HEK293 (cell line): ENCODE measurements around the gene KBTBD3.

Experiments used
- CTCF ChIA-PET: fragments of 350-600 bp; formaldehyde crosslinking; extraction: SDS; loops from one replicate; lab custom pipeline; 2021; ENCODE audit warnings: antibody characterized with exemption; lab: Yijun Ruan, JAX
- POLR2A ChIA-PET: fragments of 300-600 bp; formaldehyde crosslinking; extraction: SDS; loops from one replicate; lab custom pipeline; 2020; ENCODE audit warnings: antibody characterized with exemption, inconsistent platforms; lab: Yijun Ruan, JAX
- H3K27ac ChIP-seq: fragments of 200-500 bp; sonication (Bioruptor generic); 2 replicates; pipeline ENCODE4 v1.5.1; 2014; ENCODE audit warnings: low read depth, low read length, control low read depth, inconsistent platforms; ENCODE audit errors: extremely low read depth
- H3K36me3 ChIP-seq, 2 experiments: fragments of 200-500 bp in 1 of 2; sonication (Bioruptor generic) in 1 of 2; 1 replicate in 1 of 2; 2 replicates in 1 of 2; pipeline ENCODE4 v1.5.1; 2014 to 2017; ENCODE audit warnings: inconsistent platforms in 2 of 2, low read length in 2 of 2; ENCODE audit not compliant: control insufficient read depth in 2 of 2, insufficient read depth in 1 of 2
- H3K4me1 ChIP-seq: fragments of 200-500 bp; sonication (Bioruptor generic); 2 replicates; pipeline ENCODE4 v1.5.1; 2014; ENCODE audit warnings: mild to moderate bottlenecking, low read length, inconsistent platforms; ENCODE audit not compliant: control insufficient read depth, insufficient read depth
- H3K4me3 ChIP-seq: 2 replicates; pipeline ENCODE4 v1.5.1; 2011; ENCODE audit warnings: low read depth, mild to moderate bottlenecking, control low read depth, low read length, moderate library complexity
- H3K9me3 ChIP-seq: fragments of 200-500 bp; sonication (Bioruptor generic); 2 replicates; pipeline ENCODE4 v1.5.1; 2014; ENCODE audit warnings: low read depth, low read length, inconsistent platforms; ENCODE audit not compliant: control insufficient read depth, insufficient read depth
- KLF16 ChIP-seq: fragments of 450-650 bp; formaldehyde crosslinking; IDR thresholded peaks from 2 replicates; pipeline ENCODE4 v1.5.1; 2017; ENCODE audit warnings: missing biosample characterization, missing genetic modification characterization
- REPIN1 ChIP-seq: fragments of 450-650 bp; formaldehyde crosslinking; IDR thresholded peaks from 2 replicates; pipeline ENCODE4 v1.5.1; 2017; ENCODE audit warnings: missing biosample characterization, missing genetic modification characterization, low read depth
- WT1 ChIP-seq: fragments of 450-650 bp; formaldehyde crosslinking; IDR thresholded peaks from 2 replicates; pipeline ENCODE4 v1.5.1; 2016; ENCODE audit warnings: missing biosample characterization, missing genetic modification characterization
- ZBTB21 ChIP-seq: fragments of 450-650 bp; formaldehyde crosslinking; IDR thresholded peaks from 2 replicates; pipeline ENCODE4 v1.5.1; 2017; ENCODE audit warnings: missing biosample characterization, missing genetic modification characterization
- ZFP3 ChIP-seq: fragments of 450-650 bp; formaldehyde crosslinking; IDR thresholded peaks from 2 replicates; pipeline ENCODE4 v1.5.1; 2016; ENCODE audit warnings: low read depth, missing biosample characterization, missing genetic modification characterization
- ZFP41 ChIP-seq: fragments of 450-650 bp; formaldehyde crosslinking; IDR thresholded peaks from 2 replicates; pipeline ENCODE4 v1.5.1; 2016; ENCODE audit warnings: missing biosample characterization, missing genetic modification characterization, borderline replicate concordance
- ZFP69B ChIP-seq: fragments of 450-650 bp; formaldehyde crosslinking; IDR thresholded peaks from 2 replicates; pipeline ENCODE4 v1.5.1; 2016; ENCODE audit warnings: missing biosample characterization, missing genetic modification characterization
- ZNF112 ChIP-seq: fragments of 450-650 bp; formaldehyde crosslinking; IDR thresholded peaks from 2 replicates; pipeline ENCODE4 v1.5.0; 2017; ENCODE audit warnings: missing biosample characterization, missing genetic modification characterization
- ZNF133 ChIP-seq: fragments of 450-650 bp; formaldehyde crosslinking; IDR thresholded peaks from 2 replicates; pipeline ENCODE4 v1.5.1; 2016; ENCODE audit warnings: missing biosample characterization, missing genetic modification characterization
- ZNF169 ChIP-seq: fragments of 450-650 bp; formaldehyde crosslinking; IDR thresholded peaks from 2 replicates; pipeline ENCODE4 v1.5.1; 2016; ENCODE audit warnings: missing biosample characterization, missing genetic modification characterization
- ZNF175 ChIP-seq: fragments of 450-650 bp; formaldehyde crosslinking; IDR thresholded peaks from 2 replicates; pipeline ENCODE4 v1.5.1; 2016; ENCODE audit warnings: missing biosample characterization, missing genetic modification characterization
- ZNF529 ChIP-seq: fragments of 450-650 bp; formaldehyde crosslinking; IDR thresholded peaks from 2 replicates; pipeline ENCODE4 v1.5.1; 2017; ENCODE audit warnings: missing genetic modification characterization, missing biosample characterization; ENCODE audit not compliant: insufficient replicate concordance
- ZNF548 ChIP-seq: fragments of 450-650 bp; formaldehyde crosslinking; IDR thresholded peaks from 2 replicates; pipeline ENCODE4 v1.5.1; 2016; ENCODE audit warnings: missing biosample characterization, missing genetic modification characterization
- ZNF555 ChIP-seq: fragments of 450-650 bp; formaldehyde crosslinking; conservative IDR thresholded peaks from 2 replicates; pipeline ENCODE4 v1.5.1; 2017; ENCODE audit warnings: missing biosample characterization, mild to moderate bottlenecking, missing genetic modification characterization, inconsistent platforms
- ZNF561 ChIP-seq: fragments of 450-650 bp; IDR thresholded peaks from 2 replicates; pipeline ENCODE4 v1.5.1; 2018; ENCODE audit warnings: missing biosample characterization, missing genetic modification characterization, borderline replicate concordance
- ZNF585B ChIP-seq: fragments of 450-650 bp; formaldehyde crosslinking; IDR thresholded peaks from 2 replicates; pipeline ENCODE4 v1.5.1; 2016; ENCODE audit warnings: missing biosample characterization, missing genetic modification characterization
- ZNF596 ChIP-seq: fragments of 450-650 bp; IDR thresholded peaks from 2 replicates; pipeline ENCODE4 v1.5.0; 2018; ENCODE audit warnings: missing biosample characterization, mild to moderate bottlenecking, missing genetic modification characterization, moderate library complexity
- ZNF600 ChIP-seq: fragments of 450-650 bp; formaldehyde crosslinking; IDR thresholded peaks from 2 replicates; pipeline ENCODE4 v1.5.1; 2016; ENCODE audit warnings: missing biosample characterization, missing genetic modification characterization
- ZNF624 ChIP-seq: fragments of 450-650 bp; formaldehyde crosslinking; IDR thresholded peaks from 2 replicates; pipeline ENCODE4 v1.5.1; 2017; ENCODE audit warnings: missing biosample characterization, missing genetic modification characterization
- ZNF629 ChIP-seq: fragments of 450-650 bp; formaldehyde crosslinking; IDR thresholded peaks from 2 replicates; pipeline ENCODE4 v1.5.1; 2017; ENCODE audit warnings: missing biosample characterization, missing genetic modification characterization
- ZNF707 ChIP-seq: fragments of 450-650 bp; formaldehyde crosslinking; IDR thresholded peaks from 2 replicates; pipeline ENCODE4 v1.5.1; 2016; ENCODE audit warnings: missing biosample characterization, missing genetic modification characterization
- ZNF791 ChIP-seq: fragments of 450-650 bp; formaldehyde crosslinking; IDR thresholded peaks from 2 replicates; pipeline ENCODE4 v1.5.1; 2016; ENCODE audit warnings: missing biosample characterization, missing genetic modification characterization
- ZNF837 ChIP-seq: fragments of 450-650 bp; formaldehyde crosslinking; IDR thresholded peaks from 2 replicates; pipeline ENCODE4 v1.5.1; 2016; ENCODE audit warnings: missing biosample characterization, missing genetic modification characterization
- TF ChIP-seq, protein P1 (sequence below): fragments of 450-650 bp; formaldehyde crosslinking; IDR thresholded peaks from 2 replicates; pipeline ENCODE4 v1.5.1; 2016; ENCODE audit warnings: missing biosample characterization, missing genetic modification characterization
- TF ChIP-seq, protein P2 (sequence below): fragments of 450-650 bp; formaldehyde crosslinking; IDR thresholded peaks from 2 replicates; pipeline ENCODE4 v1.5.1; 2017; ENCODE audit warnings: missing biosample characterization, missing genetic modification characterization
- TF ChIP-seq, protein P3 (sequence below): fragments of 450-650 bp; formaldehyde crosslinking; IDR thresholded peaks from 2 replicates; pipeline ENCODE4 v1.5.1; 2016; ENCODE audit warnings: missing biosample characterization, missing genetic modification characterization
- TF ChIP-seq, protein P4 (sequence below): fragments of 450-650 bp; formaldehyde crosslinking; IDR thresholded peaks from 2 replicates; pipeline ENCODE4 v1.5.1; 2016; ENCODE audit warnings: missing biosample characterization, missing genetic modification characterization

The KBTBD3 gene

DNA sequence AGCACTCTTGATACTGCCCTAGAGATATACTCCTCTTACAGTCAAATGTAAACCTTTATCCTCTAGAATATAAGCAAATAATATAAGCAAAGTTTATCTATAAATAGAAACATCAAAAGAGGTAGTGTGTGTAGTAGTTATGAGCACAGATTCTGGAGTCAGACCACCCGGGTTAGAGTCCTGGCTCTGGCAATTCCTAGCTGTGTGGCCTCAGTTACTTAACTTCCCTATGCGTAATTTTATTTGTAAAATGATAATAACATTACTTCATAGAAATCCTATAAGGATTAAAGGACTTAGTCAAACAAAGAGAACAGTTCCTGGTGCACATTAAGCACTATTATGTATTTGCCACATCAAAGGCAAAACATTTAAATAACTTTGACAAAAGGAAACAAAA lies 62.1 kb downstream of the KBTBD3 start:
- TF ChIP-seq ZNF169 (tag by site-specific recombination): no peak
- no peak for TF ChIP-seq ZNF624 (tag by site-specific recombination)
- no peak for TF ChIP-seq ZNF529 (tag by site-specific recombination)
- no peak for TF ChIP-seq ZNF555
- no peak for TF ChIP-seq ZNF791 (tag by site-specific recombination)
- TF ChIP-seq REPIN1 (tag by site-specific recombination): no peak
- no peak for TF ChIP-seq ZNF561 (tag by site-specific recombination)
- TF ChIP-seq ZNF707 (tag by site-specific recombination): no peak
- TF ChIP-seq ZNF596: no peak
- TF ChIP-seq ZNF133 (tag by site-specific recombination): no peak
- TF ChIP-seq, protein P1, sequence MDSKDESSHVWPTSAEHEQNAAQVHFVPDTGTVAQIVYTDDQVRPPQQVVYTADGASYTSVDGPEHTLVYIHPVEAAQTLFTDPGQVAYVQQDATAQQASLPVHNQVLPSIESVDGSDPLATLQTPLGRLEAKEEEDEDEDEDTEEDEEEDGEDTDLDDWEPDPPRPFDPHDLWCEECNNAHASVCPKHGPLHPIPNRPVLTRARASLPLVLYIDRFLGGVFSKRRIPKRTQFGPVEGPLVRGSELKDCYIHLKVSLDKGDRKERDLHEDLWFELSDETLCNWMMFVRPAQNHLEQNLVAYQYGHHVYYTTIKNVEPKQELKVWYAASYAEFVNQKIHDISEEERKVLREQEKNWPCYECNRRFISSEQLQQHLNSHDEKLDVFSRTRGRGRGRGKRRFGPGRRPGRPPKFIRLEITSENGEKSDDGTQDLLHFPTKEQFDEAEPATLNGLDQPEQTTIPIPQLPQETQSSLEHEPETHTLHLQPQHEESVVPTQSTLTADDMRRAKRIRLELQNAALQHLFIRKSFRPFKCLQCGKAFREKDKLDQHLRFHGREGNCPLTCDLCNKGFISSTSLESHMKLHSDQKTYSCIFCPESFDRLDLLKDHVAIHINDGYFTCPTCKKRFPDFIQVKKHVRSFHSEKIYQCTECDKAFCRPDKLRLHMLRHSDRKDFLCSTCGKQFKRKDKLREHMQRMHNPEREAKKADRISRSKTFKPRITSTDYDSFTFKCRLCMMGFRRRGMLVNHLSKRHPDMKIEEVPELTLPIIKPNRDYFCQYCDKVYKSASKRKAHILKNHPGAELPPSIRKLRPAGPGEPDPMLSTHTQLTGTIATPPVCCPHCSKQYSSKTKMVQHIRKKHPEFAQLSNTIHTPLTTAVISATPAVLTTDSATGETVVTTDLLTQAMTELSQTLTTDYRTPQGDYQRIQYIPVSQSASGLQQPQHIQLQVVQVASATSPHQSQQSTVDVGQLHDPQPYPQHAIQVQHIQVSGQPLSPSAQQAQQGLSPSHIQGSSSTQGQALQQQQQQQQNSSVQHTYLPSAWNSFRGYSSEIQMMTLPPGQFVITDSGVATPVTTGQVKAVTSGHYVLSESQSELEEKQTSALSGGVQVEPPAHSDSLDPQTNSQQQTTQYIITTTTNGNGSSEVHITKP: no peak
- no peak overlapping the region for H3K27ac ChIP-seq
- CTCF ChIA-PET: no interaction called here
- H3K36me3 ChIP-seq: peaks cover 0 to 21% of the 10 kb centered on the region in 2 experiments; a peak in 2 of 3 replicates
- POLR2A ChIA-PET: no interaction called here
- no peaks in the 10 kb centered on the region; the same call in 1 of the 2 replicates for H3K4me1 ChIP-seq
- no peak overlapping the region for H3K4me3 ChIP-seq
- no peaks in the 10 kb centered on the region for H3K9me3 ChIP-seq

DNA sequence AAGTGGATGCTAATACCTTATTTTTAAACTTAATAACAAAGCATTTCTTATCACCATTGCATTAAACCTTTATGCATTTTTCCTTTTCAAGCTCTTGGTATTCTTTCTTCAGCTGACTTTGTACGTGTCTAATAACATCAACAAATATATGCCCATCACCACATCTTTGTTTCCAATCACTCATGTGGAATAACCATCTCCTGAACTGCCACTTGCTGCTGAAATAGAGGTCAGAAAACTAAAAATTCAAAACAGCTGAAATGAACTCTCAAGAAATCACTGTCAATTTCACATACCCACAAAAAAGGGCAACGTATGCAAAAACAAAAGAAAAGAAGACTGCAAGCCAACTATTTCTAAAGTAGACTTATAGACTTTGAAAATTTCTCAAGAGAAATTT lies 62.5 kb downstream of the KBTBD3 start:
- CTCF ChIA-PET: no interaction called here
- POLR2A ChIA-PET: no interaction called here
- no peak for TF ChIP-seq ZNF112 (tag by site-specific recombination)
- TF ChIP-seq, protein P2, sequence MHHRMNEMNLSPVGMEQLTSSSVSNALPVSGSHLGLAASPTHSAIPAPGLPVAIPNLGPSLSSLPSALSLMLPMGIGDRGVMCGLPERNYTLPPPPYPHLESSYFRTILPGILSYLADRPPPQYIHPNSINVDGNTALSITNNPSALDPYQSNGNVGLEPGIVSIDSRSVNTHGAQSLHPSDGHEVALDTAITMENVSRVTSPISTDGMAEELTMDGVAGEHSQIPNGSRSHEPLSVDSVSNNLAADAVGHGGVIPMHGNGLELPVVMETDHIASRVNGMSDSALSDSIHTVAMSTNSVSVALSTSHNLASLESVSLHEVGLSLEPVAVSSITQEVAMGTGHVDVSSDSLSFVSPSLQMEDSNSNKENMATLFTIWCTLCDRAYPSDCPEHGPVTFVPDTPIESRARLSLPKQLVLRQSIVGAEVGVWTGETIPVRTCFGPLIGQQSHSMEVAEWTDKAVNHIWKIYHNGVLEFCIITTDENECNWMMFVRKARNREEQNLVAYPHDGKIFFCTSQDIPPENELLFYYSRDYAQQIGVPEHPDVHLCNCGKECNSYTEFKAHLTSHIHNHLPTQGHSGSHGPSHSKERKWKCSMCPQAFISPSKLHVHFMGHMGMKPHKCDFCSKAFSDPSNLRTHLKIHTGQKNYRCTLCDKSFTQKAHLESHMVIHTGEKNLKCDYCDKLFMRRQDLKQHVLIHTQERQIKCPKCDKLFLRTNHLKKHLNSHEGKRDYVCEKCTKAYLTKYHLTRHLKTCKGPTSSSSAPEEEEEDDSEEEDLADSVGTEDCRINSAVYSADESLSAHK (tag by site-specific recombination): no peak
- no peak for TF ChIP-seq ZNF175 (tag by site-specific recombination)
- TF ChIP-seq, protein P3, sequence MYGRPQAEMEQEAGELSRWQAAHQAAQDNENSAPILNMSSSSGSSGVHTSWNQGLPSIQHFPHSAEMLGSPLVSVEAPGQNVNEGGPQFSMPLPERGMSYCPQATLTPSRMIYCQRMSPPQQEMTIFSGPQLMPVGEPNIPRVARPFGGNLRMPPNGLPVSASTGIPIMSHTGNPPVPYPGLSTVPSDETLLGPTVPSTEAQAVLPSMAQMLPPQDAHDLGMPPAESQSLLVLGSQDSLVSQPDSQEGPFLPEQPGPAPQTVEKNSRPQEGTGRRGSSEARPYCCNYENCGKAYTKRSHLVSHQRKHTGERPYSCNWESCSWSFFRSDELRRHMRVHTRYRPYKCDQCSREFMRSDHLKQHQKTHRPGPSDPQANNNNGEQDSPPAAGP: no peak
- no peak for TF ChIP-seq ZFP41 (tag by site-specific recombination)
- no peak for TF ChIP-seq ZNF585B
- no peak for TF ChIP-seq ZFP69B (tag by site-specific recombination)
- TF ChIP-seq KLF16 (tag by site-specific recombination): no peak
- no peak for TF ChIP-seq ZBTB21 (tag by site-specific recombination)
- TF ChIP-seq ZNF548: no peak
- TF ChIP-seq, protein P4, sequence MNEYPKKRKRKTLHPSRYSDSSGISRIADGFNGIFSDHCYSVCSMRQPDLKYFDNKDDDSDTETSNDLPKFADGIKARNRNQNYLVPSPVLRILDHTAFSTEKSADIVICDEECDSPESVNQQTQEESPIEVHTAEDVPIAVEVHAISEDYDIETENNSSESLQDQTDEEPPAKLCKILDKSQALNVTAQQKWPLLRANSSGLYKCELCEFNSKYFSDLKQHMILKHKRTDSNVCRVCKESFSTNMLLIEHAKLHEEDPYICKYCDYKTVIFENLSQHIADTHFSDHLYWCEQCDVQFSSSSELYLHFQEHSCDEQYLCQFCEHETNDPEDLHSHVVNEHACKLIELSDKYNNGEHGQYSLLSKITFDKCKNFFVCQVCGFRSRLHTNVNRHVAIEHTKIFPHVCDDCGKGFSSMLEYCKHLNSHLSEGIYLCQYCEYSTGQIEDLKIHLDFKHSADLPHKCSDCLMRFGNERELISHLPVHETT (tag by site-specific recombination): no peak
- TF ChIP-seq ZFP3: no peak
- no peak for TF ChIP-seq ZNF600 (tag by site-specific recombination)
- no peak for TF ChIP-seq ZNF837
- no peak for TF ChIP-seq ZNF629
- TF ChIP-seq WT1: no peak
- TF ChIP-seq, all 188 proteins: peak for 0
- Histone ChIP-seq H3K4me1 (no peaks in the 10 kb centered on the region; the same call in 1 of the 2 replicates), H3K4me3 (no peak overlapping the region), H3K9me3 (no peaks in the 10 kb centered on the region), H3K27ac (no peak overlapping the region), H3K36me3 (peaks cover 0 to 23% of the 10 kb centered on the region in 2 experiments; a peak in 2 of 3 replicates)
